MM.1S (cell line): ENCODE data around the gene PLIN3.

Source experiments
- DNase-seq: peaks from one replicate; pipeline ENCODE4 v3.0.0-alpha.2; 2015
- H2AFZ ChIP-seq: fragments of 300-600 bp; sonication (generic); 2 replicates; pipeline ENCODE4 v1.6.0; 2016; ENCODE audit warnings: antibody characterized with exemption, low read length
- H3F3A ChIP-seq: fragments of 300-600 bp; sonication (generic); 2 replicates; pipeline ENCODE4 v1.6.1; 2016; ENCODE audit warnings: mild to moderate bottlenecking, antibody characterized with exemption, low read length, moderate library complexity, mixed read lengths; ENCODE audit not compliant: insufficient read depth
- H3K27ac ChIP-seq: fragments of 300-600 bp; sonication (generic); 2 replicates; pipeline ENCODE4 v1.5.1; 2016; ENCODE audit warnings: mild to moderate bottlenecking, low read length
- H3K27me3 ChIP-seq: fragments of 300-600 bp; sonication (generic); replicated peaks from 2 replicates; pipeline ENCODE4 v1.6.0; 2016; ENCODE audit warnings: low read length; ENCODE audit not compliant: insufficient read depth
- H3K36me3 ChIP-seq: fragments of 300-600 bp; sonication (generic); replicated peaks from 2 replicates; pipeline ENCODE4 v1.6.1; 2016; ENCODE audit warnings: mild to moderate bottlenecking, low read length, mixed read lengths; ENCODE audit not compliant: insufficient read depth
- H3K4me1 ChIP-seq: fragments of 300-600 bp; sonication (generic); 2 replicates; pipeline ENCODE4 v1.6.1; 2016; ENCODE audit warnings: low read length, mixed read lengths
- H3K4me2 ChIP-seq: fragments of 300-600 bp; sonication (generic); 2 replicates; pipeline ENCODE4 v1.6.0; 2016; ENCODE audit warnings: low read depth, low read length
- H3K4me3 ChIP-seq: fragments of 300-600 bp; sonication (generic); 2 replicates; pipeline ENCODE4 v1.5.1; 2016; ENCODE audit warnings: low read length, mixed read lengths
- H3K79me2 ChIP-seq: fragments of 300-600 bp; sonication (generic); 2 replicates; pipeline ENCODE4 v1.6.1; 2016; ENCODE audit warnings: mixed run types, low read length, mixed read lengths
- H3K9ac ChIP-seq: fragments of 300-600 bp; sonication (generic); 2 replicates; pipeline ENCODE4 v1.6.1; 2016; ENCODE audit warnings: low read length, mixed read lengths
- H3K9me2 ChIP-seq: fragments of 300-600 bp; sonication (generic); replicated peaks from 2 replicates; pipeline ENCODE4 v1.6.1; 2016; ENCODE audit warnings: mild to moderate bottlenecking, low read length, mixed read lengths; ENCODE audit not compliant: insufficient read depth
- H3K9me3 ChIP-seq: fragments of 300-600 bp; sonication (generic); replicated peaks from 2 replicates; pipeline ENCODE4 v1.6.1; 2016; ENCODE audit warnings: mild to moderate bottlenecking, low read length, mixed read lengths; ENCODE audit not compliant: insufficient read depth
- H4K20me1 ChIP-seq: fragments of 300-600 bp; sonication (generic); 2 replicates; pipeline ENCODE4 v1.6.1; 2016; ENCODE audit warnings: mild to moderate bottlenecking, low read length, moderate library complexity, mixed read lengths; ENCODE audit not compliant: insufficient read depth
- EZH2phosphoT487 ChIP-seq: fragments of 300-600 bp; sonication (generic); IDR thresholded peaks from 2 replicates; pipeline ENCODE4 v1.6.1; 2018; ENCODE audit warnings: antibody characterized with exemption, low read length
- TF ChIP-seq, protein P1 (sequence below): fragments of 300-600 bp; sonication (generic); IDR thresholded peaks from 2 replicates; pipeline ENCODE4 v1.5.1; 2016; ENCODE audit warnings: antibody characterized with exemption, low read length, mixed read lengths

PLIN3 gene

DNA sequence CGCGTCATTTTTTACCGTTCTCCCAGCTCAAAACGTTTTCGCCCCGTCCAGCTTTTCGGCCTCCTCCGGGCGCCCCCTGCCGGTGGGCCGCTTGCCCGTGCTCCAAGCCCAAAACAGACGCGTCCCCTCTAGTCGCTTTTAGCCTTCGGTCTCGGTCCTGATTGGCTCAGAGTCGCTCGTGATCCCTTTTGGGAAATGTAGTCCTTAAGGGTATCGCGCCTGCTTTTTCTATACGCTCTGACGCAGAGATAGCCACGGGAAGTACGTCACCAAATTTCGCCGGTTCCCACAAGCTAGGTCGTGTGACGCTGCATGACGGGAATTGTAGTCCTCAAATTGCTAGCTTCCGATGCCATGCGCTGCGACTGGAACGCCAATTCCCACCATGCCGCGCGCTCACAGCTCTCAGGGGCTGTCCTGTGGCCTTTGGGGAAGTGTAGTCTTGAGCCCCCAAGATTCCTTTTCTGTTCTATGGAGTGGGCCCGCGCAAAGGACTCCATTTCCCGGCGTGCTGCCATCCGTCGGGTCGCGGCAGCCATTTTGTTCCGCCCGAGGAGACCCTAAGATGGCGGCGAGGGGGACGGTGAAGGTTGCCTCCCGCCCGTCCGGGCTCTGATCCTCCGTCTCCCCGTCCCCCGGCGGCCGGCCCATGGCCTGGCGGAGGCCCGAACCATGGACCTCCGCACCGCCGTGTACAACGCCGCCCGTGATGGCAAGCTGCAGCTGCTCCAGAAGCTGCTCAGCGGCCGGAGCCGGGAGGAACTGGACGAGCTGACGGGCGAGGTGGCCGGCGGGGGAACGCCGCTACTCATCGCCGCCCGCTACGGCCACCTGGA is 76.1 kb downstream of the PLIN3 start, which contains the start of gene FEM1A:
Gene FEM1A (plus strand): TSS at position 552 of the 836 bp plus-strand sequence. CDS start 121 bp downstream, at position 673.
- no peaks in the 10 kb centered on the region for H3F3A ChIP-seq
- peak; percentile 100 for DNase-seq
- peak within 1 kb of the TSS; percentile 95 for H3K4me3 ChIP-seq
- no peaks in the 10 kb centered on the region for H3K9me2 ChIP-seq
- peak within 1 kb of the TSS; percentile 82 for H2AFZ ChIP-seq
- H3K79me2 ChIP-seq = peaks cover 45% of the 10 kb centered on the region
- H3K4me1 ChIP-seq = peaks cover 7% of the 10 kb centered on the region
- H3K36me3 ChIP-seq = 0 out of 2 replicates have a peak, but pooled peaks cover 9% of the 10 kb centered on the region
- H3K4me2 ChIP-seq = peak within 1 kb of the TSS; percentile 100
- TF ChIP-seq, protein P1, sequence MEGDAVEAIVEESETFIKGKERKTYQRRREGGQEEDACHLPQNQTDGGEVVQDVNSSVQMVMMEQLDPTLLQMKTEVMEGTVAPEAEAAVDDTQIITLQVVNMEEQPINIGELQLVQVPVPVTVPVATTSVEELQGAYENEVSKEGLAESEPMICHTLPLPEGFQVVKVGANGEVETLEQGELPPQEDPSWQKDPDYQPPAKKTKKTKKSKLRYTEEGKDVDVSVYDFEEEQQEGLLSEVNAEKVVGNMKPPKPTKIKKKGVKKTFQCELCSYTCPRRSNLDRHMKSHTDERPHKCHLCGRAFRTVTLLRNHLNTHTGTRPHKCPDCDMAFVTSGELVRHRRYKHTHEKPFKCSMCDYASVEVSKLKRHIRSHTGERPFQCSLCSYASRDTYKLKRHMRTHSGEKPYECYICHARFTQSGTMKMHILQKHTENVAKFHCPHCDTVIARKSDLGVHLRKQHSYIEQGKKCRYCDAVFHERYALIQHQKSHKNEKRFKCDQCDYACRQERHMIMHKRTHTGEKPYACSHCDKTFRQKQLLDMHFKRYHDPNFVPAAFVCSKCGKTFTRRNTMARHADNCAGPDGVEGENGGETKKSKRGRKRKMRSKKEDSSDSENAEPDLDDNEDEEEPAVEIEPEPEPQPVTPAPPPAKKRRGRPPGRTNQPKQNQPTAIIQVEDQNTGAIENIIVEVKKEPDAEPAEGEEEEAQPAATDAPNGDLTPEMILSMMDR = peak; percentile 99
- TF ChIP-seq EZH2phosphoT487 = no peak
- no peaks in the 10 kb centered on the region for H4K20me1 ChIP-seq
- H3K9me3 ChIP-seq = no peaks in the 10 kb centered on the region
- peaks cover 23% of the 10 kb centered on the region for H3K27me3 ChIP-seq
- peak within 1 kb of the TSS; percentile 67; the same call in 1 of the 2 replicates for H3K27ac ChIP-seq
- H3K9ac ChIP-seq = peak within 1 kb of the TSS; percentile 96
